AG08395 (cell line): ENCODE measurements around the gene BACH2.
"Not testable (repeated sequence)": the region's sequence is repeated elsewhere in the genome, so short reads cannot be mapped to it uniquely, and the experiment has no call there.

Experiments used
- DNase-seq: peaks from one replicate; pipeline ENCODE4 v3.0.0; 2012; ENCODE audit warnings: mixed read lengths, low spot score

Gene BACH2

GRCh38 chr6:90066697-90067096 lies 229.9 kb downstream of the BACH2 start:
- DNase-seq, result peak; percentile 38

- no peak for DNase-seq
Measured at GRCh38 chr6:90065173-90065572, 231.5 kb downstream of the BACH2 start.

GRCh38 chr6:90062667-90063066 lies 234.0 kb downstream of the BACH2 start:
- DNase-seq, result no peak

- DNase-seq, result no peak
Measured at GRCh38 chr6:90062051-90062450, 234.6 kb downstream of the BACH2 start.

- DNase-seq, result not testable (repeated sequence)
Measured at GRCh38 chr6:90059178-90059577, 237.5 kb downstream of the BACH2 start.

GRCh38 chr6:90055924-90056323 lies 240.7 kb downstream of the BACH2 start:
- not testable (repeated sequence) for DNase-seq

- not testable (repeated sequence) for DNase-seq
Measured at GRCh38 chr6:90054193-90054592, 242.4 kb downstream of the BACH2 start.

GRCh38 chr6:90053614-90054013 lies 243.0 kb downstream of the BACH2 start:
- DNase-seq, result no peak

GRCh38 chr6:90049295-90049694 lies 247.3 kb downstream of the BACH2 start:
- no peak for DNase-seq

GRCh38 chr6:90048206-90048967 lies 248.3 kb downstream of the BACH2 start:
- no peak for DNase-seq

- no peak for DNase-seq
Measured at GRCh38 chr6:90045535-90045934, 251.1 kb downstream of the BACH2 start.

- peak; percentile 52 for DNase-seq
Measured at GRCh38 chr6:90044833-90045381, 251.7 kb downstream of the BACH2 start.

GRCh38 chr6:90044182-90044832 lies 252.3 kb downstream of the BACH2 start:
- no peak for DNase-seq

GRCh38 chr6:90040931-90041330 lies 255.7 kb downstream of the BACH2 start:
- DNase-seq, result no peak

GRCh38 chr6:90039911-90040310 lies 256.7 kb downstream of the BACH2 start:
- peak; percentile 31 for DNase-seq

GRCh38 chr6:90038961-90039653 lies 257.5 kb downstream of the BACH2 start:
- DNase-seq, result no peak

- DNase-seq, result no peak
Measured at GRCh38 chr6:90036963-90037362, 259.7 kb downstream of the BACH2 start.

- no peak for DNase-seq
Measured at GRCh38 chr6:90035047-90035723, 261.5 kb downstream of the BACH2 start.

GRCh38 chr6:90033746-90034271 lies 262.8 kb downstream of the BACH2 start:
- DNase-seq, result no peak

GRCh38 chr6:90032489-90033212 lies 264.0 kb downstream of the BACH2 start:
- DNase-seq, result not testable (repeated sequence)

- DNase-seq, result no peak
Measured at GRCh38 chr6:90028995-90029635, 267.5 kb downstream of the BACH2 start.
